Neutrophil (primary cell): Measurements from ENCODE around the gene SHISA3.

ENCODE experiments used
- H3K27ac ChIP-seq: fragments of 200-600 bp; sonication (generic); 2 replicates; pipeline ENCODE4 v1.5.1; 2016; ENCODE audit warnings: mild to moderate bottlenecking, moderate library complexity
- H3K27me3 ChIP-seq: fragments of 200-600 bp; sonication (generic); 2 replicates; pipeline ENCODE4 v1.6.0; 2016; ENCODE audit warnings: mild to moderate bottlenecking
- H3K36me3 ChIP-seq: fragments of 200-600 bp; sonication (generic); 2 replicates; pipeline ENCODE4 v1.5.1; 2017
- H3K4me1 ChIP-seq, 2 experiments: fragments of 200-600 bp in 1 of 2; sonication (generic) in 1 of 2; 1 replicate in 1 of 2; 2 replicates in 1 of 2; pipeline versions ENCODE4 v1.5.1 to v1.6.1; 2013 to 2016; ENCODE audit warnings: low read depth in 1 of 2, low read length in 1 of 2, mild to moderate bottlenecking in 1 of 2, moderate library complexity in 1 of 2; ENCODE audit not compliant: control insufficient read depth in 1 of 2, insufficient read depth in 1 of 2
- H3K4me3 ChIP-seq, 2 experiments: fragments of 200-600 bp in 1 of 2; sonication (generic) in 1 of 2; 1 replicate in 1 of 2; 2 replicates in 1 of 2; pipeline ENCODE4 v1.5.1; 2013 to 2016; ENCODE audit warnings: low read depth in 1 of 2, low read length in 1 of 2, mild to moderate bottlenecking in 1 of 2, moderate library complexity in 1 of 2
- H3K9me3 ChIP-seq: fragments of 200-600 bp; sonication (generic); 2 replicates; pipeline ENCODE4 v1.5.1; 2016
- CTCF ChIP-seq: fragments of 200-600 bp; sonication (generic); IDR thresholded peaks from 2 replicates; pipeline ENCODE4 v1.5.1; 2016; ENCODE audit warnings: antibody characterized with exemption

Gene SHISA3

GRCh38 chr4:42357325-42357724 is 40.0 kb upstream of the SHISA3 start:
- Histone ChIP-seq H3K4me3 (no peak overlapping the region), H3K27ac (no peak overlapping the region), H3K4me1 (no peaks in the 10 kb centered on the region), H3K9me3 (no peaks in the 10 kb centered on the region), H3K27me3 (peaks cover 29% of the 10 kb centered on the region), H3K36me3 (no peaks in the 10 kb centered on the region)
- no peak for TF ChIP-seq CTCF

- no peaks in the 10 kb centered on the region for H3K9me3 ChIP-seq
- TF ChIP-seq CTCF: no peak
- H3K4me3 ChIP-seq: no peak overlapping the region
- H3K27me3 ChIP-seq: peaks cover 31% of the 10 kb centered on the region
- H3K36me3 ChIP-seq: no peaks in the 10 kb centered on the region
- no peak overlapping the region for H3K27ac ChIP-seq
- H3K4me1 ChIP-seq: no peaks in the 10 kb centered on the region
These were observed 37.6 kb upstream of the SHISA3 start for GRCh38 chr4:42359711-42360110.

GRCh38 chr4:42360256-42360669 is 37.0 kb upstream of the SHISA3 start:
- Histone ChIP-seq H3K27me3 (peaks cover 30% of the 10 kb centered on the region), H3K36me3 (no peaks in the 10 kb centered on the region), H3K4me1 (no peaks in the 10 kb centered on the region), H3K9me3 (no peaks in the 10 kb centered on the region), H3K27ac (no peak overlapping the region), H3K4me3 (no peak overlapping the region)
- TF ChIP-seq CTCF: no peak

GRCh38 chr4:42361456-42361855 is 35.8 kb upstream of the SHISA3 start:
- no peaks in the 10 kb centered on the region for H3K9me3 ChIP-seq
- H3K4me3 ChIP-seq: no peak overlapping the region
- peaks cover 23% of the 10 kb centered on the region for H3K27me3 ChIP-seq
- H3K4me1 ChIP-seq: no peaks in the 10 kb centered on the region
- no peak for TF ChIP-seq CTCF
- H3K27ac ChIP-seq: no peak overlapping the region
- H3K36me3 ChIP-seq: no peaks in the 10 kb centered on the region

GRCh38 chr4:42362591-42362990 is 34.7 kb upstream of the SHISA3 start:
- Histone ChIP-seq H3K27ac (no peak overlapping the region), H3K4me1 (no peaks in the 10 kb centered on the region), H3K4me3 (no peak overlapping the region), H3K36me3 (no peaks in the 10 kb centered on the region), H3K27me3 (peaks cover 15% of the 10 kb centered on the region), H3K9me3 (no peaks in the 10 kb centered on the region)
- no peak for TF ChIP-seq CTCF

GRCh38 chr4:42363614-42364013 is 33.7 kb upstream of the SHISA3 start:
- no peak overlapping the region for H3K27ac ChIP-seq
- no peak overlapping the region for H3K4me3 ChIP-seq
- H3K9me3 ChIP-seq: no peaks in the 10 kb centered on the region
- H3K27me3 ChIP-seq: peaks cover 7% of the 10 kb centered on the region
- H3K36me3 ChIP-seq: no peaks in the 10 kb centered on the region
- TF ChIP-seq CTCF: no peak
- H3K4me1 ChIP-seq: no peaks in the 10 kb centered on the region
